OCI-LY1 (cell line): ENCODE measurements around the gene CELF6.

Experiments used
- EZH2 ChIP-seq: fragments of 200-600 bp; sonication (generic), shearing (Covaris generic); IDR thresholded peaks from 2 replicates; pipeline ENCODE4 v1.8.0; 2017; ENCODE audit warnings: borderline replicate concordance, mixed run types, mild to moderate bottlenecking, antibody characterized with exemption, low read length, moderate library complexity, mixed read lengths
- TF ChIP-seq, protein P1 (sequence below): fragments of 200-600 bp; sonication (generic), shearing (Covaris generic); IDR thresholded peaks from 2 replicates; pipeline ENCODE4 v1.5.1; 2017; ENCODE audit warnings: mild to moderate bottlenecking, antibody characterized with exemption, low read length, moderate library complexity, mixed read lengths

DNA sequence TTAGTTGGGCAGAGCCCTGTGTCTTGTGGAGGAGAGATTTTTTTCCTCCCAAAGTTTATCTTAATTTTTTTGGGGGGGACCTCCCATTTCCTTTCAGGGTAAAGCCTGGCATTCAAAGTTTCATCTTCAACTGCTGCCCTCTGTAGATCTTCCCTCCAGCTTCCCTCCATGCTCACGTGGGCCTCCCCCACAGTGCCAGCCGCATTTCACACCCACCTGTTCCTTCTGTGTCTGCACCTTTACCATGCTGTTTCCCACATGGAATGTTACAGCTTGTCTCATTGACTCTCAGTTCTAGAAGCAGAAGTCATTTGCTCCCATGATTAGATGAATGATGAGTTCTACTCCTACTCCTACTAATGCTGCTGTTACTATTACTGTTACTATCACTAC, 6.5 kb downstream of the CELF6 start:
- no peak for TF ChIP-seq EZH2
- TF ChIP-seq, protein P1, sequence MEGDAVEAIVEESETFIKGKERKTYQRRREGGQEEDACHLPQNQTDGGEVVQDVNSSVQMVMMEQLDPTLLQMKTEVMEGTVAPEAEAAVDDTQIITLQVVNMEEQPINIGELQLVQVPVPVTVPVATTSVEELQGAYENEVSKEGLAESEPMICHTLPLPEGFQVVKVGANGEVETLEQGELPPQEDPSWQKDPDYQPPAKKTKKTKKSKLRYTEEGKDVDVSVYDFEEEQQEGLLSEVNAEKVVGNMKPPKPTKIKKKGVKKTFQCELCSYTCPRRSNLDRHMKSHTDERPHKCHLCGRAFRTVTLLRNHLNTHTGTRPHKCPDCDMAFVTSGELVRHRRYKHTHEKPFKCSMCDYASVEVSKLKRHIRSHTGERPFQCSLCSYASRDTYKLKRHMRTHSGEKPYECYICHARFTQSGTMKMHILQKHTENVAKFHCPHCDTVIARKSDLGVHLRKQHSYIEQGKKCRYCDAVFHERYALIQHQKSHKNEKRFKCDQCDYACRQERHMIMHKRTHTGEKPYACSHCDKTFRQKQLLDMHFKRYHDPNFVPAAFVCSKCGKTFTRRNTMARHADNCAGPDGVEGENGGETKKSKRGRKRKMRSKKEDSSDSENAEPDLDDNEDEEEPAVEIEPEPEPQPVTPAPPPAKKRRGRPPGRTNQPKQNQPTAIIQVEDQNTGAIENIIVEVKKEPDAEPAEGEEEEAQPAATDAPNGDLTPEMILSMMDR: no peak
